Brain microvascular endothelial cell (primary cell): ENCODE data around the gene VPS13D.

Source experiments
- DNase-seq: peaks from one replicate; pipeline ENCODE4 v3.0.0-alpha.2; 2020
- H3K27ac ChIP-seq: fragments of 250-450 bp; sonication (Bioruptor Pico); 2 replicates; pipeline ENCODE4 v1.5.1; 2020; ENCODE audit warnings: mild to moderate bottlenecking, moderate library complexity
- H3K27me3 ChIP-seq: fragments of 250-450 bp; sonication (Bioruptor Pico); replicated peaks from 2 replicates; pipeline ENCODE4 v1.5.1; 2020; ENCODE audit warnings: mild to moderate bottlenecking
- H3K36me3 ChIP-seq: fragments of 250-450 bp; sonication (Bioruptor Pico); replicated peaks from 2 replicates; pipeline ENCODE4 v1.5.1; 2020; ENCODE audit warnings: mild to moderate bottlenecking
- H3K4me3 ChIP-seq: 2 replicates; pipeline ENCODE4 v1.5.1; 2011; ENCODE audit warnings: low read depth, mild to moderate bottlenecking, control low read depth, low read length, moderate library complexity
- CTCF ChIP-seq: IDR thresholded peaks from 2 replicates; pipeline ENCODE4 v1.5.1; 2011; ENCODE audit warnings: low read depth, mild to moderate bottlenecking, moderate library complexity, low read length, control low read depth, inconsistent platforms; ENCODE audit errors: missing control alignments
- in situ Hi-C: cut with HindIII; loops from 2 replicates; pipeline ENCODE4 v1.10.0; 2017; ENCODE audit warnings: low sequenced_read_pairs, low pct_ligation_motif_present

The VPS13D gene

GRCh38 chr1:12447307-12447706, 217.5 kb downstream of the VPS13D start:
- TF ChIP-seq CTCF: no peak
- H3K27me3 ChIP-seq: no peaks in the 10 kb centered on the region
- H3K36me3 ChIP-seq: peaks cover 6% of the 10 kb centered on the region
- DNase-seq: peak; percentile 66
- no peak overlapping the region for H3K4me3 ChIP-seq
- in situ Hi-C loops: no loop called here
- H3K27ac ChIP-seq: peak overlapping the region; percentile 94

GRCh38 chr1:12447849-12448312, 218.1 kb downstream of the VPS13D start:
- no peaks in the 10 kb centered on the region for H3K27me3 ChIP-seq
- in situ Hi-C loops: no loop called here
- TF ChIP-seq CTCF: no peak
- peak; percentile 55 for DNase-seq
- peak overlapping the region; percentile 94 for H3K27ac ChIP-seq
- H3K4me3 ChIP-seq: no peak overlapping the region
- peaks cover 6% of the 10 kb centered on the region for H3K36me3 ChIP-seq

GRCh38 chr1:12448746-12449177, 218.9 kb downstream of the VPS13D start:
- Histone ChIP-seq H3K4me3 (no peak overlapping the region), H3K27ac (peak overlapping the region; percentile 94), H3K27me3 (no peaks in the 10 kb centered on the region), H3K36me3 (peaks cover 6% of the 10 kb centered on the region)
- TF ChIP-seq CTCF: no peak
- in situ Hi-C loops: no loop called here
- peak; percentile 79 for DNase-seq

- no peak for TF ChIP-seq CTCF
- Histone ChIP-seq H3K4me3 (no peak overlapping the region), H3K27ac (peak overlapping the region; percentile 94), H3K27me3 (no peaks in the 10 kb centered on the region), H3K36me3 (peaks cover 6% of the 10 kb centered on the region)
- in situ Hi-C loops: no loop called here
- no peak for DNase-seq
Observed at GRCh38 chr1:12450090-12450755, 220.4 kb downstream of the VPS13D start.

GRCh38 chr1:12450756-12451559, 221.1 kb downstream of the VPS13D start:
- no peak for TF ChIP-seq CTCF
- H3K36me3 ChIP-seq: peaks cover 6% of the 10 kb centered on the region
- in situ Hi-C loops: no loop called here
- H3K27ac ChIP-seq: no peak overlapping the region
- DNase-seq: no peak
- no peaks in the 10 kb centered on the region for H3K27me3 ChIP-seq
- no peak overlapping the region for H3K4me3 ChIP-seq
